ENCODE data around the gene TBC1D22B. TPM values are rescaled to one million over a fixed set of nuclear protein-coding genes. Genes with fewer than 3 reads are reported as not detected.
"Not testable (repeated sequence)": the region's sequence is repeated elsewhere in the genome, so short reads cannot be mapped to it uniquely, and the experiment has no call there.

The TBC1D22B gene
- total RNA-seq, 1 experiment from 2014 or later: 11.8 TPM

DNA sequence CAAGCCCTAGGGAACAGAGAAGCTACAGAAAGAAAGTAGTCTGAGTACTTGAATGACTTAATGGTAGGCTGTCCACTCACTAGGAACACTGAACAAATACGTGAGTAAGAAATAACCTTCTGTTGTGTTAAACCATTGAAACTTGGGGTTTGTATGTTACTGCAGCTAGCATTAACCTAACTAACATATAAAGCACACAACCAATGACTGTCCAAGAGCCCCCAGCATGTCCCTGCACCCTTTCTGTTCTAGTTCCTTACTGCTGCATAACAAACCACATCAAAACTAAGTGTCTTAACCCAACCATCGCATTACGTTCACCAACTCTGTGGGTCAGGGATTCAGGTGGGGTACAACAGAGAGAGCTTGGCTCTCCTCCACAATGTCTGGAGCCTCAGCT, 85.7 kb downstream of the TBC1D22B start:
- POLR2A ChIA-PET: no interaction called here
- H3K36me3 ChIP-seq (ENCODE audit: control insufficient read depth, insufficient read depth, low read length): no peaks in the 10 kb centered on the region
- H3K4me3 ChIP-seq (ENCODE audit: low read depth, low read length): no peak overlapping the region
- H3K9me3 ChIP-seq: no peaks in the 10 kb centered on the region
- H3K4me1 Mint-ChIP-seq (ENCODE audit: low read depth, unreplicated experiment): no peaks in the 10 kb centered on the region
- no peaks in the 10 kb centered on the region for H3K36me3 Mint-ChIP-seq (ENCODE audit: insufficient read depth, unreplicated experiment)
- H3K4me1 ChIP-seq: no peaks in the 10 kb centered on the region
- DNase-seq: no peak
- TF ChIP-seq, protein P1, sequence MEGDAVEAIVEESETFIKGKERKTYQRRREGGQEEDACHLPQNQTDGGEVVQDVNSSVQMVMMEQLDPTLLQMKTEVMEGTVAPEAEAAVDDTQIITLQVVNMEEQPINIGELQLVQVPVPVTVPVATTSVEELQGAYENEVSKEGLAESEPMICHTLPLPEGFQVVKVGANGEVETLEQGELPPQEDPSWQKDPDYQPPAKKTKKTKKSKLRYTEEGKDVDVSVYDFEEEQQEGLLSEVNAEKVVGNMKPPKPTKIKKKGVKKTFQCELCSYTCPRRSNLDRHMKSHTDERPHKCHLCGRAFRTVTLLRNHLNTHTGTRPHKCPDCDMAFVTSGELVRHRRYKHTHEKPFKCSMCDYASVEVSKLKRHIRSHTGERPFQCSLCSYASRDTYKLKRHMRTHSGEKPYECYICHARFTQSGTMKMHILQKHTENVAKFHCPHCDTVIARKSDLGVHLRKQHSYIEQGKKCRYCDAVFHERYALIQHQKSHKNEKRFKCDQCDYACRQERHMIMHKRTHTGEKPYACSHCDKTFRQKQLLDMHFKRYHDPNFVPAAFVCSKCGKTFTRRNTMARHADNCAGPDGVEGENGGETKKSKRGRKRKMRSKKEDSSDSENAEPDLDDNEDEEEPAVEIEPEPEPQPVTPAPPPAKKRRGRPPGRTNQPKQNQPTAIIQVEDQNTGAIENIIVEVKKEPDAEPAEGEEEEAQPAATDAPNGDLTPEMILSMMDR (IDR thresholded peaks at IDR 0.05; ENCODE audit: insufficient read depth in 1 of 2, low read depth in 1 of 2, low read length in 1 of 2, severe bottlenecking in 1 of 2, unreplicated experiment in 1 of 2): no peak
- intact Hi-C loops (cut with micrococcal nuclease; ENCODE audit: unreplicated experiment): no loop called here
- H3K27me3 ChIP-seq (replicated peaks; ENCODE audit: control insufficient read depth, insufficient read depth, low read length): no peaks in the 10 kb centered on the region
- H3K27me3 Mint-ChIP-seq (ENCODE audit: insufficient read depth, unreplicated experiment): peaks cover 3% of the 10 kb centered on the region
- H3K27ac Mint-ChIP-seq (ENCODE audit: unreplicated experiment): no peak overlapping the region
- BruUV-seq (replicated peaks): no TSS peak
- CTCF ChIA-PET: no interaction called here
- peaks cover 9% of the 10 kb centered on the region for H3K9me3 Mint-ChIP-seq (ENCODE audit: unreplicated experiment)
- H3K4me3 Mint-ChIP-seq (ENCODE audit: unreplicated experiment): no peak overlapping the region

DNA sequence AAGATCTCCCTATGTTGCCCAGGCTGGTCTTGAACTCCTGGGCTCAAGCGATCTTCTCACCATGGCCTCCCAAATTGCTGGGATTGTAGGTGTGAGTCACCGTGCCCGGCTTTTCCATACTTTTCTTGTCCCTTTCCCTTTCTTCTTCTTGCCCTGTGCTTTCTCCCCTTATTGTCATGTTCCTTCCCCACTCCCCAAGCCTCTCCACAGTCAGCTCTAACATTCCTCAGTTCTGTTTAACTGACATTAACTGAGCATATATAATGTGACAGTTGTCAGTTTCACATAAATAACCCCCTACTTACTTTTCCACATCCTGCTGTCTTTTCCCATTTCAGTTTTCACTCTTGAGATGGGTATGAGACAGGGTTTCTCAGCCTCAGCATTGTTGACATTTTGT, 86.7 kb downstream of the TBC1D22B start:
- Mint-ChIP-seq H3K27ac (ENCODE audit: unreplicated experiment) (no peak overlapping the region), H3K27me3 (ENCODE audit: insufficient read depth, unreplicated experiment) (peaks cover 3% of the 10 kb centered on the region), H3K9me3 (ENCODE audit: unreplicated experiment) (peaks cover 9% of the 10 kb centered on the region), H3K4me3 (ENCODE audit: unreplicated experiment) (no peak overlapping the region), H3K36me3 (ENCODE audit: insufficient read depth, unreplicated experiment) (no peaks in the 10 kb centered on the region), H3K4me1 (ENCODE audit: low read depth, unreplicated experiment) (no peaks in the 10 kb centered on the region)
- Histone ChIP-seq H3K36me3 (ENCODE audit: control insufficient read depth, insufficient read depth, low read length) (no peaks in the 10 kb centered on the region), H3K9me3 (no peaks in the 10 kb centered on the region), H3K27me3 (replicated peaks; ENCODE audit: control insufficient read depth, insufficient read depth, low read length) (no peaks in the 10 kb centered on the region), H3K4me1 (no peaks in the 10 kb centered on the region), H3K4me3 (ENCODE audit: low read depth, low read length) (no peak overlapping the region)
- TF ChIP-seq, protein P1 (IDR thresholded peaks at IDR 0.05; ENCODE audit: insufficient read depth in 1 of 2, low read depth in 1 of 2, low read length in 1 of 2, severe bottlenecking in 1 of 2, unreplicated experiment in 1 of 2): no peak
- intact Hi-C loops (cut with micrococcal nuclease; ENCODE audit: unreplicated experiment): no loop called here
- ChIA-PET CTCF (no interaction called here), POLR2A (no interaction called here)
- no TSS peak for BruUV-seq (replicated peaks)
- DNase-seq: no peak

- DNase-seq; POLR2A ChIA-PET; H3K36me3 Mint-ChIP-seq (ENCODE audit: insufficient read depth, unreplicated experiment); H3K9me3 ChIP-seq; H3K9me3 Mint-ChIP-seq (ENCODE audit: unreplicated experiment); H3K27ac Mint-ChIP-seq (ENCODE audit: unreplicated experiment); H3K27me3 ChIP-seq (replicated peaks; ENCODE audit: control insufficient read depth, insufficient read depth, low read length); H3K4me3 Mint-ChIP-seq (ENCODE audit: unreplicated experiment); H3K4me1 ChIP-seq; CTCF ChIA-PET; BruUV-seq (replicated peaks); H3K36me3 ChIP-seq (ENCODE audit: control insufficient read depth, insufficient read depth, low read length); intact Hi-C loops (cut with micrococcal nuclease; ENCODE audit: unreplicated experiment); H3K4me3 ChIP-seq (ENCODE audit: low read depth, low read length); H3K27me3 Mint-ChIP-seq (ENCODE audit: insufficient read depth, unreplicated experiment); H3K4me1 Mint-ChIP-seq (ENCODE audit: low read depth, unreplicated experiment): not testable (repeated sequence)
Measured at GRCh38 chr6:37345804-37346203, 88.2 kb downstream of the TBC1D22B start.

DNA sequence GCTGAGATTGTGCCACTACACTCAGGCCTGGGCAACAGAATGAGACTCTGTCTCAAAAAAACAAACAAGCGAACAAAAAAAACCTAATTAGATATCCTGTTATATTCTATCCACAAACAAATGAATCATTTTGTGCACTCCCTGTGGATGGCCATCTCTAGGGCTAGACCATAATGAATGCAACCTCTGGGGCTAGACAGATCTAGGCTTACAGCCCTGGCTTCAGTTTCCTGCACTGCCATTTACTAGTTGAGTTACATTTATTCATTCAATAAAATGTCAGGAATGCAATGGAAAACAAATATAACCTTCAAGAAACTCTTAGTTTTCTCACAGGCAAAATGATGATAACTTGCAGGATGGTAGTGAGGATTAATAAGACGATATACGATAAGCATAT, 89.6 kb downstream of the TBC1D22B start:
- Mint-ChIP-seq H3K9me3 (ENCODE audit: unreplicated experiment) (peaks cover 9% of the 10 kb centered on the region), H3K27me3 (ENCODE audit: insufficient read depth, unreplicated experiment) (peaks cover 3% of the 10 kb centered on the region), H3K4me3 (ENCODE audit: unreplicated experiment) (no peak overlapping the region), H3K36me3 (ENCODE audit: insufficient read depth, unreplicated experiment) (no peaks in the 10 kb centered on the region), H3K4me1 (ENCODE audit: low read depth, unreplicated experiment) (no peaks in the 10 kb centered on the region), H3K27ac (ENCODE audit: unreplicated experiment) (no peak overlapping the region)
- intact Hi-C loops (cut with micrococcal nuclease; ENCODE audit: unreplicated experiment): no loop called here
- DNase-seq: no peak
- CTCF ChIA-PET: no interaction called here
- TF ChIP-seq, protein P1 (IDR thresholded peaks at IDR 0.05; ENCODE audit: insufficient read depth in 1 of 2, low read depth in 1 of 2, low read length in 1 of 2, severe bottlenecking in 1 of 2, unreplicated experiment in 1 of 2): no peak
- Histone ChIP-seq H3K9me3 (no peaks in the 10 kb centered on the region), H3K27me3 (replicated peaks; ENCODE audit: control insufficient read depth, insufficient read depth, low read length) (no peaks in the 10 kb centered on the region), H3K4me1 (no peaks in the 10 kb centered on the region), H3K4me3 (ENCODE audit: low read depth, low read length) (no peak overlapping the region), H3K36me3 (ENCODE audit: control insufficient read depth, insufficient read depth, low read length) (no peaks in the 10 kb centered on the region)
- BruUV-seq (replicated peaks): no TSS peak
- POLR2A ChIA-PET: no interaction called here

All from Caco-2 (cell line).